C4-2B (cell line): ENCODE data around the gene KRTAP5-4.

Experiments
- ZFX ChIP-seq: fragments of 450-650 bp; IDR thresholded peaks from 2 replicates; pipeline ENCODE4 v1.6.1; 2017
- TF ChIP-seq, protein P1 (sequence below): fragments of 450-650 bp; conservative IDR thresholded peaks from 2 replicates; pipeline ENCODE4 v1.5.1; 2017; ENCODE audit warnings: mild to moderate bottlenecking

- TF ChIP-seq, protein P1, sequence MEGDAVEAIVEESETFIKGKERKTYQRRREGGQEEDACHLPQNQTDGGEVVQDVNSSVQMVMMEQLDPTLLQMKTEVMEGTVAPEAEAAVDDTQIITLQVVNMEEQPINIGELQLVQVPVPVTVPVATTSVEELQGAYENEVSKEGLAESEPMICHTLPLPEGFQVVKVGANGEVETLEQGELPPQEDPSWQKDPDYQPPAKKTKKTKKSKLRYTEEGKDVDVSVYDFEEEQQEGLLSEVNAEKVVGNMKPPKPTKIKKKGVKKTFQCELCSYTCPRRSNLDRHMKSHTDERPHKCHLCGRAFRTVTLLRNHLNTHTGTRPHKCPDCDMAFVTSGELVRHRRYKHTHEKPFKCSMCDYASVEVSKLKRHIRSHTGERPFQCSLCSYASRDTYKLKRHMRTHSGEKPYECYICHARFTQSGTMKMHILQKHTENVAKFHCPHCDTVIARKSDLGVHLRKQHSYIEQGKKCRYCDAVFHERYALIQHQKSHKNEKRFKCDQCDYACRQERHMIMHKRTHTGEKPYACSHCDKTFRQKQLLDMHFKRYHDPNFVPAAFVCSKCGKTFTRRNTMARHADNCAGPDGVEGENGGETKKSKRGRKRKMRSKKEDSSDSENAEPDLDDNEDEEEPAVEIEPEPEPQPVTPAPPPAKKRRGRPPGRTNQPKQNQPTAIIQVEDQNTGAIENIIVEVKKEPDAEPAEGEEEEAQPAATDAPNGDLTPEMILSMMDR = no peak
- no peak for TF ChIP-seq ZFX
Observed at GRCh38 chr11:1670905-1671371, 49.0 kb upstream of the KRTAP5-4 start.
